Measurements from ENCODE around the gene TMEM150B. TPM values are rescaled to one million over a fixed set of nuclear protein-coding genes. Genes with fewer than 3 reads are reported as not detected.

TMEM150B gene
- total RNA-seq, 1 donor, result 5.4 TPM

Other genes with a start within 250 kb of the TMEM150B start
- 1.3 TPM for gene EPS8L1, start 249.5 kb downstream of the TMEM150B start, total RNA-seq
- gene PPP1R12C, start 207.7 kb downstream of the TMEM150B start, total RNA-seq, result 43.4 TPM
- not detected for gene TNNT1, start 176.1 kb downstream of the TMEM150B start, total RNA-seq
- gene TNNI3, start 167.6 kb downstream of the TMEM150B start, total RNA-seq, result not detected
- 1.3 TPM for gene DNAAF3, start 158.7 kb downstream of the TMEM150B start, total RNA-seq
- 0.54 TPM for gene SYT5, start 145.1 kb downstream of the TMEM150B start, total RNA-seq
- gene PTPRH, start 115.8 kb downstream of the TMEM150B start, total RNA-seq, result under 0.01 TPM
- 12.4 TPM for gene TMEM86B, start 96.6 kb downstream of the TMEM150B start, total RNA-seq
- gene PPP6R1, start 66.3 kb downstream of the TMEM150B start, total RNA-seq, result 307 TPM
- 50.4 TPM for gene HSPBP1, start 45.2 kb downstream of the TMEM150B start, total RNA-seq
- 3.5 TPM for gene BRSK1, start 41.3 kb downstream of the TMEM150B start, total RNA-seq
- gene KMT5C, start 14.5 kb upstream of the TMEM150B start, total RNA-seq, result 22.4 TPM
- 0.27 TPM for gene COX6B2, start 29.4 kb upstream of the TMEM150B start, total RNA-seq
- not detected for gene GARIN5B, start 37.9 kb upstream of the TMEM150B start, total RNA-seq
- gene IL11, start 45.1 kb upstream of the TMEM150B start, total RNA-seq, result 0.27 TPM
- gene TMEM190, start 51.5 kb upstream of the TMEM150B start, total RNA-seq, result not detected
- gene TMEM238, start 59.0 kb upstream of the TMEM150B start, total RNA-seq, result 2.7 TPM
- gene RPL28, start 60.6 kb upstream of the TMEM150B start, total RNA-seq, result 2,604 TPM
- 26.7 TPM for gene UBE2S, start 82.4 kb upstream of the TMEM150B start, total RNA-seq
- gene SHISA7, start 118.0 kb upstream of the TMEM150B start, total RNA-seq, result under 0.01 TPM
- 63.3 TPM for gene ISOC2, start 136.3 kb upstream of the TMEM150B start, total RNA-seq
- gene C19orf85, start 139.4 kb upstream of the TMEM150B start, total RNA-seq, result not detected
- gene ZNF628, start 151.3 kb upstream of the TMEM150B start, total RNA-seq, result 8.3 TPM
- gene NAT14, start 159.8 kb upstream of the TMEM150B start, total RNA-seq, result 12.7 TPM
- 0.27 TPM for gene SSC5D, start 163.1 kb upstream of the TMEM150B start, total RNA-seq
- gene SBK2, start 211.8 kb upstream of the TMEM150B start, total RNA-seq, result under 0.01 TPM
- gene SBK3, start 220.2 kb upstream of the TMEM150B start, total RNA-seq, result 0.54 TPM

Data from hematopoietic multipotent progenitor cell (in vitro differentiated cells).